GM18909 (cell line): ENCODE measurements around the gene SEZ6L.

Source experiments
- ATAC-seq: cut with Tn5 transposase; IDR thresholded peaks from one replicate; pipeline ENCODE4 v1.9.1; 2021; ENCODE audit warnings: mild to moderate bottlenecking; ENCODE audit not compliant: unreplicated experiment, poor library complexity

Gene SEZ6L

GRCh38 chr22:26326803-26327202 lies 157.5 kb downstream of the SEZ6L start:
- ATAC-seq: no peak

DNA sequence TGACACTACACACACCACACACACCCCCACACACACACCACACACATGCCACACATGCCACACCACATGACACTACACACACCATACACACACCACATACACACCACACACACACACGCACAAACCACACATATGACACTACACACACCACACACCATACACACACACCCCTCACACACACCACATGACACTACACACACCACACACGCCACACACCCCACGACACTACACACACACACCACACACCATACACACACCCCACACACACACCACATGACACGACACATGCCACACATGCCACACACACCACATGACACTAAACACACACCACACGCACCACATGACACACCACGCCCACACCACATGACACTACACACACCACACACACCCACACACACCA lies 158.0 kb downstream of the SEZ6L start:
- ATAC-seq: no peak

GRCh38 chr22:26328221-26328620 lies 159.0 kb downstream of the SEZ6L start:
- no peak for ATAC-seq

DNA sequence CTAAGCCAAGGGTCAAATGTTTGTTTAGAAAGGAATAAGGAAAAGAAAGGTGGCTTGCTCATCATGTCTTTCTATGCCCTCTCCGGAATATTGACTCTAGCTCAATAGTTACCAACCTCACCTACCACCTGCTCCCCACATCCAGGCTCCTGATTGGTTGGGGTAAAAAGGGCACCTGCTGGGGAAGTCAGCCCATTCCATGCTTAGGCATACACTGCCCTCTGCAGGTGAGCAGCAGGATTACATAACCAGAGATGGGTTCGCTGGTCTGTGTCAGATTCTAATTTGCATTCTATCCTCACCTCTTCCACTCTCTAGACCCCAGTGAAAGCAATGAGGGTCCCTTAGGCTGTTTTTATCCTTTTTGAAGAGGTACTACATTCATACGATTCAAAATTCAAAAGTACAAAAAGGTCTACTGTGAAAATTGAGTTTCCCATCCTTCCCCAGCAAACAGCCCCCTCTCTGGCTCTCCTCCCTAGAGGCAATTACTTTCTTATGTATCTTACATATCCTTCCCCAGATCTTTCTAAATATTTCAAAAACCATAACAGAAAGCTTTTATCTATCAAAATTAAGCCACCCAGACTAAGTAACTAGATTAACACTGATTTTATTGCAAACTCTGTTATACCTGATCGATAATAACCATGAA lies 161.8 kb downstream of the SEZ6L start:
- ATAC-seq: no peak

DNA sequence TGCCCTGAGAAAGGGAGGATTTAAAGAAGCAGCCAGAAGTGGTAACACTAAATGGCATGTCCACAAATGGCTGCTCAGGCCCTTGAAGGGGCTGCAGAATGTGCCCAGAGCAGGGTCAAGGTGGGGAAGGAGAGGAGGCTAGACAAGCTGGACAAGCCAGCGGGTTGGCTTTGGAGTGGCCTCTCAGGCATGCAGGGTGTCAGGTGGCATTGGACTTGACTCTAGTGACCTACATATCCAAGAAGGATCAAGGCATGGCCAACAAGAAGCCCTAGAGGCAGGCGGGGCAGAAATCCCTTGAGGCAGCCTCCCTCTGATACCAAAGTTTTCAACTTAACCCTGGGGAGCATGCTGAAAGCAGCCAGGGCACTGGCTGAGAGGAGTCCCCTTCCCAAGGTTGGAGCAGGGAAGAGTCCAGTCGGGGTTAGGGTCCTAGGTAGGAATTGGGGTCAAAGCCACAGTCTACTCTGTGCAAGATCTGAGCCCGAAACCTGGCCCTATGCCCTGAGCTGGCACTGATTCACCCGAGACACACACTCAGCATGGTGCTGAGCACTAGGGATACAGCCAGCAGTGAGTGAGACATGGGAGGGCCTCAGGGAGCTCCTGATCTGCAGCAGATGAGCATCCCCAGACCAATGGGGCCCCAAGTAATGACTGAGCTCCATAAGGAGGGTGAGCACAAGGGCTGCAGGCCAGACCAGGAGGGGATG lies 164.0 kb downstream of the SEZ6L start:
- ATAC-seq: no peak

GRCh38 chr22:26334232-26334631 lies 165.0 kb downstream of the SEZ6L start:
- ATAC-seq: no peak

DNA sequence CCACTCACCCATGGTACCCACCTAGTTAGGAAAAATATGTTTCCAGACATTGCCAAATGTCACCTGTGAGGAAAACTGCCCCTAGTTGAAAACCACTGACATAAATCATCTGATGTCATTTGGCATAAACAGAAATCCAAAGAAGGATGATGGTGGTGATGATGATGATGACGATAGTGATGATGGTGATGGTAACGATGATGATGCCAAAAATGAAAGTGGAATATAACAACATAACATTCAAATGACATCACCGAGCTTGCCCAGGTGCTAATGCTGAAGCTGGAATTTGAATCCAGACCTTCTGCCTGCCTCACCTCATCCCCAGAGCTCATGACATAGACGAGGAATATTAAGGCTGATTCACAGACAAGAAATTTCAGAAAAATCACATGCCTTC lies 167.5 kb downstream of the SEZ6L start:
- no peak for ATAC-seq

- ATAC-seq: no peak
These were observed 170.5 kb downstream of the SEZ6L start for GRCh38 chr22:26339755-26340154.

DNA sequence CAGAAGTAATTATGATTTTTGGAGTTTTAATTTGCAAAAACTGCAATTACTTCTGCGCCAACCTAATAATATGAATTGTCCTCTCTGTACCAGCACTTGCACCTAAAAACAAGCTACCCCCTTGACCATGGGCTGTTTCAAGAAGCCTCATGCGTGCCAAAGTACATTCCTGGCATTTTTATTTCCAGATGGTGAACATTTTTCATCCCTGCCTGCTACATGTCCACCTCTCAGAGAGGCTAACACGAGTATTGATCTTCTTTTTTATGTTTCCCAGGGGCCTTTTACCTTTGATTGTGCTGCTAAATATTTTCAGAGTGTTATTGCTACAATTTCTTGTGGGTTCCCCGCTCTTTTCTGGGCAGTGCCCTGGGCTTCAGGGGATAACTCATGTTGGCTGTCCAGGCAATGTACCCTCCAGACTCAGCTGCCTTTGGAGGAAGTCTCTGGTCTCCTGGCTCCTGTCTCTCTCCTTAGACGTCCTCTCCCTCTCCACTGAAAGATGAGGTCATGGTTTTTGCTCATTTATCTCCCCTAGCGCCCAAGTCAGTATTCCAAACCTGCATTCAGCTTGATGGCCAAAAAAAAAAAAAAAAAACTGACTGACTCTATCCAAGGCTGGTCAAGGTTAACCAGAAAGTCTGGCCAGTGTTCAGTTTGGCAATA lies 173.6 kb downstream of the SEZ6L start:
- ATAC-seq: no peak

DNA sequence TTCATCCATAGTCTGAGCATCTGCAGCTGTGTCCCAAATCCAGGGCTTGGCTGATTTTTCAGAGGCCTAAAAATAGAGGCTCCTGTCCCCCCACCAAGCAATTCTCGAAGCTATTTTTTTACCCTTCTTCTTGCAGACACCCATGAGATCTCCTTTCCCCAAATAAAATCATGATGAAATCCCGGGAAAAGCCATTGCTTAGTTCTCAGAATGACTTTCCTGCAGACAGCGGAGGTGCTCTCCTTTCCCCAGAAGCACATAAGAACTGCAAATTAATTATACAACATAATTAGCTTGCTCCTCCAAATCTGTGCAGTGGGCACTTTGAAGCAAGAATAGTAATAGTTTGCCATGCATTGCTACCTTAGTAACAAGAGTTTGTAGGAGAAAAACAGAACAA lies 176.2 kb downstream of the SEZ6L start:
- ATAC-seq: no peak

DNA sequence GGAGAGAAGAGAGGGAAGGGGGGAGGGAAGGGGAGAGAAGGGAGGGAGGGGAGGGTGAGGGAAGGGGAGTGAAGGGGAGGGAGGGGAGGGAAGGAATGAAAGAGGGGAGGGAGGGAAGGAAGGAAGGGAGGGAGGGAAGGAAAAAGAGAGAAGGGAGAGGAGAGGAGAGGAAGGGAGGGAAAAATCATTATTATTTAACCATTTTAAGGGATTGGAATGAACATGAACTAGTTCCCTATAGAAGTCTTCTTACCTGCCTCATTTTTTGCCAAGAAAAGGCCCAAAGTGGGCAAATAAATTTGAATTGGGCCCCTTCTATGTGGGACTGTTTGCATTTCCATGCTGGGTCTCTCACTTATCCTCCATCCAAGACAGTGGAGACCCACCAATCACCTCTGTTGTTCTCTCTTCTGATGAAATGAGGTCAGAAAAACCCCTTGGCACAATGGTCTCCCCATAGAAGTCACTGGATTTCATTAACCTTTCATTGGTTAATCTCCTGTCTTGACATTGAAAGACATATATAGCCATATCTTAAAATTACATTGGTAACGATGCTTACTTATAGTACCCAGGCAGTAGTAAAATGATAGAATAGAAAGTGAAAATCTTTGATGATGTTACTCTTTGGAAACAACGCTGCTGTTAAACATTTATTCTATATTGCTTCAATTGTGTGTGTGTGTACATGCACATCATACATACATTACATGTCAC lies 179.7 kb downstream of the SEZ6L start:
- no peak for ATAC-seq

- ATAC-seq: no peak
These were observed 185.4 kb downstream of the SEZ6L start for GRCh38 chr22:26354707-26355106.

DNA sequence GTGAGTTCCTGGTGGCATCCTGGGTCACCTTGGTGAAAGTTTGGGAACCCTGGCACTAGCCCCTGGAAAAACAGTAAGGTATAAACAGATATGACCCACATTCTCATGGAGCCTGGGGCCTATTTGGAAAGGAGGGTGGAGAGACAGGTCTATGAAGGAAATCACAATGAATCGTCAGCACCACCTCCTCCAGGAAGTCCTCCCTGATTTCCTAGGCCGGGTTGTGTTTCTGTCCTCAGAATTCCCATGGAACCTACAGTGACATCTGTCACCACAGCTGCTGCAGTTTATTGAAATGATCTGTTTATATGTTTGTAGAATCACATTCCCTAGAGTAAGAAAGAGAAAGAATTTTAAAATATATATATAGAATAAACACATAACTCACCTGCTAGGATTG lies 188.0 kb downstream of the SEZ6L start:
- ATAC-seq: no peak

DNA sequence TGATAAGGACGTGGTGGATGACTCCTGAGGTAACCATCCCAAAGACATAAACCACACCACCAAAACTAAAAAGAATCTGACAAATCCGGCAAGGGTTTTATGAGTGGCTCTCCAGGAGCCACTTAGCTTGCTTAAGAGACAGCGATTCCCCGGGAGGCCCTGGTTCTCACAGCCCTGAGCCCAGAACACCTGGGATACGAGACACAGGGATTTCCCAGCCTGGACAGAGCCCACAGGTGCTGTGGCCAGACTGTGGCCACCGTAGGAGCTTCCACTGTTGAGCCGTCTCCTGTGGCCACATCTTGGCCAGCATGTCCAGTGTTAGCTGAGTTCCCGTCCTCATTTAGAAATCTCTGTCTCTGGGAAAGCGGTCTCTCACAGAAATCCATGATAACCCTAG lies 188.6 kb downstream of the SEZ6L start:
- ATAC-seq: no peak

- ATAC-seq: no peak
These were observed 189.9 kb downstream of the SEZ6L start for GRCh38 chr22:26359156-26359555.

DNA sequence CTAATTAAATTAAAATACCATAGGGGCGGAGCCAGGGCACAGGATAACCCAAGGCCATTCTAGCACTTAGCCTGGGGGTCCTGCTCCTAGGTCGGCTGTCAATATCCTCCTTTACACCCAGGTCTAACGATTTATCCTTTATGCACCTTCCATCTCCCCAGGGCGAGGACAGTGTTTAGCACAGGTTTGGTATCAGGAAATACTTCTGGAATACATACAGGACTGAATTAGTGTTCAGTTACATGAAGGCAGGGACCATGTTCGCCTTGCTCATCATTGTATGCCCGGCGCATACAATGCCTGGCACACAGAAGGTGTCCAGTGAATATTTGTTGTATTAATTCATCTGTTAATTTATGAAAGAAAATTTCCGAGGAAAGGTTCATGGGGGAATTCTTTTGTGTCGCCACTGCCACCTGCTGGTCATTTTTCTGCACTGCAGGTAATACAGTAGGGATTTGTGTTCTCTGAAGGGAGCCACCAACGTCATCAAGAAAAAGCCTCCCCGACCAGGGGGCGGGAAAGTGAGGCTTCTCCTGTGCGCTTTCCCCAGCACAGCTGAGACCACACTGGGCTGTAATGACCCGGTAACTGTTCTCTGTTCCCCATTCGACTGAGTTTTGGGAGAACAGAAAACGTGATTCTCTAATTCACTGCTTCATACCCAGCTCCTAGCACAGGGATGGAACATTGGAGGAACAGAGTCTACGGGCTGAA lies 191.1 kb downstream of the SEZ6L start:
- no peak for ATAC-seq

- no peak for ATAC-seq
These were observed 193.2 kb downstream of the SEZ6L start for GRCh38 chr22:26362471-26362870.

GRCh38 chr22:26364066-26365015 lies 195.1 kb downstream of the SEZ6L start:
- ATAC-seq: no peak
